Measurements from ENCODE around the gene ADAM29.
"Not testable (repeated sequence)": the region's sequence is repeated elsewhere in the genome, so short reads cannot be mapped to it uniquely, and the experiment has no call there.

Gene ADAM29

GRCh38 chr4:174918058-174918457 lies at the start of gene ADAM29:
Gene ADAM29, plus strand, starts transcription at chr4:174918358. Its CDS starts 57,168 bp downstream, at chr4:174975526.
- FAIRE-seq = no peak

GRCh38 chr4:174869339-174869738 lies 48.8 kb upstream of the ADAM29 start:
- no peak for FAIRE-seq

- FAIRE-seq = no peak
These were observed 47.8 kb upstream of the ADAM29 start for GRCh38 chr4:174870311-174870710.

GRCh38 chr4:174871407-174871806 lies 46.8 kb upstream of the ADAM29 start:
- FAIRE-seq = no peak

GRCh38 chr4:174873146-174873545 lies 45.0 kb upstream of the ADAM29 start:
- not testable (repeated sequence) for FAIRE-seq

GRCh38 chr4:174873931-174874330 lies 44.2 kb upstream of the ADAM29 start:
- FAIRE-seq = no peak

- FAIRE-seq = no peak
These were observed 43.3 kb upstream of the ADAM29 start for GRCh38 chr4:174874898-174875297.

GRCh38 chr4:174880001-174880400 lies 38.2 kb upstream of the ADAM29 start:
- no peak for FAIRE-seq

GRCh38 chr4:174882317-174882992 lies 35.7 kb upstream of the ADAM29 start:
- no peak for FAIRE-seq

GRCh38 chr4:174907508-174907907 lies 10.7 kb upstream of the ADAM29 start:
- FAIRE-seq = no peak

GRCh38 chr4:174910271-174910670 lies 7.9 kb upstream of the ADAM29 start:
- FAIRE-seq = no peak

- FAIRE-seq = no peak
These were observed 5.1 kb upstream of the ADAM29 start for GRCh38 chr4:174912919-174913543.

- FAIRE-seq = no peak
These were observed 1.8 kb downstream of the ADAM29 start for GRCh38 chr4:174919886-174920423.

GRCh38 chr4:174926958-174927357 lies 8.8 kb downstream of the ADAM29 start:
- FAIRE-seq = no peak

- FAIRE-seq = no peak
These were observed 10.0 kb downstream of the ADAM29 start for GRCh38 chr4:174928174-174928573.

GRCh38 chr4:174928575-174929253 lies 10.6 kb downstream of the ADAM29 start:
- FAIRE-seq = no peak

GRCh38 chr4:174929346-174929745 lies 11.2 kb downstream of the ADAM29 start:
- FAIRE-seq = no peak

GRCh38 chr4:174930895-174931294 lies 12.7 kb downstream of the ADAM29 start:
- no peak for FAIRE-seq

- FAIRE-seq = no peak
These were observed 14.9 kb downstream of the ADAM29 start for GRCh38 chr4:174933083-174933482.

GRCh38 chr4:174934360-174934759 lies 16.2 kb downstream of the ADAM29 start:
- no peak for FAIRE-seq

- FAIRE-seq = no peak
These were observed 17.4 kb downstream of the ADAM29 start for GRCh38 chr4:174935607-174936006.

GRCh38 chr4:174940002-174940401 lies 21.8 kb downstream of the ADAM29 start:
- FAIRE-seq = no peak

GRCh38 chr4:174946246-174946645 lies 28.1 kb downstream of the ADAM29 start:
- no peak for FAIRE-seq

- FAIRE-seq = no peak
These were observed 30.7 kb downstream of the ADAM29 start for GRCh38 chr4:174948826-174949225.
